ENCODE results near the gene SSBP3. TPM values are rescaled to one million over a fixed set of nuclear protein-coding genes. Genes with fewer than 3 reads are reported as not detected.

SSBP3 gene
- total and polyA plus RNA-seq, 4 donors: 7.7 to 24.7 (median 17.3) TPM

DNA sequence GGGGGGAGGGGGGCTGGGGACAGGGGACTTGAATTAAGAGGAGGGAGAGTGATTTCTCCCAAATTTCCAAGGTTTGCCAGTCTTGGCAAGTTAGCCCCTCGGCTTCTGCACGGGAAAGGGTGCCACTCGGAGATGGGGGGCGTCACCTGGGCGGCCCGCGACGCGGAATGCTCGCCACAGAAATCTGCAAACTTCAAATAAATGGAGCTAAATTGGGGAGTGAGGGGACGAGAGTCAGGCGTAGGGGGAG is 885 bp upstream of the SSBP3 start:
- Histone ChIP-seq H3K27ac (ENCODE audit: low read depth in 1 of 2, low read length in 2 of 2) (peak overlapping the region; percentile 89 to 96), H3K27me3 (ENCODE audit: control insufficient read depth in 4 of 4, insufficient read depth in 4 of 4, low read length in 3 of 4) (no peaks in the 10 kb centered on the region), H3K9ac (ENCODE audit: low read depth in 1 of 2, low read length in 2 of 2) (peak overlapping the region in 1 of 2 donors; percentile 71), H3K4me1 (ENCODE audit: control insufficient read depth in 4 of 4, insufficient read depth in 4 of 4, low read length in 3 of 4) (peaks cover 6 to 32% (median 29%) of the 10 kb centered on the region in 4 donors), H3K4me3 (ENCODE audit: low read depth in 1 of 3, low read length in 3 of 3) (peak overlapping the region; percentile 61 to 85 (median 84)), H3K36me3 (ENCODE audit: control insufficient read depth in 4 of 4, insufficient read depth in 3 of 4, low read depth in 1 of 4, low read length in 3 of 4) (peaks cover 0 to under 1% (median under 1%) of the 10 kb centered on the region in 4 donors), H3K9me3 (ENCODE audit: control insufficient read depth in 4 of 4, low read length in 3 of 4) (no peaks in the 10 kb centered on the region)
- no peak for TF ChIP-seq NR2F2 (IDR thresholded peaks at IDR 0.05)
- TF ChIP-seq RAD21 (IDR thresholded peaks at IDR 0.05): no peak
- TF ChIP-seq HNF4A (conservative IDR thresholded peaks at IDR 0.05): no peak
- no peak for TF ChIP-seq RXRA (IDR thresholded peaks at IDR 0.05)
- TF ChIP-seq, protein P1, sequence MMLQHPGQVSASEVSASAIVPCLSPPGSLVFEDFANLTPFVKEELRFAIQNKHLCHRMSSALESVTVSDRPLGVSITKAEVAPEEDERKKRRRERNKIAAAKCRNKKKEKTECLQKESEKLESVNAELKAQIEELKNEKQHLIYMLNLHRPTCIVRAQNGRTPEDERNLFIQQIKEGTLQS (IDR thresholded peaks at IDR 0.05): no peak
- TF ChIP-seq, protein P2, sequence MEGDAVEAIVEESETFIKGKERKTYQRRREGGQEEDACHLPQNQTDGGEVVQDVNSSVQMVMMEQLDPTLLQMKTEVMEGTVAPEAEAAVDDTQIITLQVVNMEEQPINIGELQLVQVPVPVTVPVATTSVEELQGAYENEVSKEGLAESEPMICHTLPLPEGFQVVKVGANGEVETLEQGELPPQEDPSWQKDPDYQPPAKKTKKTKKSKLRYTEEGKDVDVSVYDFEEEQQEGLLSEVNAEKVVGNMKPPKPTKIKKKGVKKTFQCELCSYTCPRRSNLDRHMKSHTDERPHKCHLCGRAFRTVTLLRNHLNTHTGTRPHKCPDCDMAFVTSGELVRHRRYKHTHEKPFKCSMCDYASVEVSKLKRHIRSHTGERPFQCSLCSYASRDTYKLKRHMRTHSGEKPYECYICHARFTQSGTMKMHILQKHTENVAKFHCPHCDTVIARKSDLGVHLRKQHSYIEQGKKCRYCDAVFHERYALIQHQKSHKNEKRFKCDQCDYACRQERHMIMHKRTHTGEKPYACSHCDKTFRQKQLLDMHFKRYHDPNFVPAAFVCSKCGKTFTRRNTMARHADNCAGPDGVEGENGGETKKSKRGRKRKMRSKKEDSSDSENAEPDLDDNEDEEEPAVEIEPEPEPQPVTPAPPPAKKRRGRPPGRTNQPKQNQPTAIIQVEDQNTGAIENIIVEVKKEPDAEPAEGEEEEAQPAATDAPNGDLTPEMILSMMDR (IDR thresholded peaks at IDR 0.05; ENCODE audit: low read depth, low read length, missing input control): no peak
- no peak for TF ChIP-seq JUND (IDR thresholded peaks at IDR 0.05)
- TF ChIP-seq FOXA2 (IDR thresholded peaks at IDR 0.05): no peak
- DNase-seq (ENCODE audit: low spot score): no peak
- under 1% methylated on average over 12 of the region's 12 CpGs for WGBS

DNA sequence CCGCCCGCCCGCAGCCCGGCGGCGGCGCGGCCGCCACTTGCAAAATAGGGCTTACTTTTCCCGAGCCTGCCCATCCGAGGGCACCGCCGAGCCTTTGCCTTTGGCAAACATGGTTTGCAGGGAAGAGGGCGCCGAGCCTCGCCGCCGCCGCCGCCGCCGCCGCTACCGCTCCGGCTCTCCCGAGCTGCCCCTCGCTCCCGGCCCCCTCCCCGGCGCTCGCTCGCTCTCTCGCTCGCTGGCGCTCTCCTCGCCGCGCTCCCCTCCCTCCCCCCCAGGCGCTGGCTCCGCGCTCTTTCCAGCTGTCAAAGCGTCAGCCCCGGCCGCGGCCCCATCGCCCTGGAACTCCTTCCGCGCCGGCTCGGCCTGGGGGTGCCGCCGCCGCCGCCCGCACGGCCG is 298 bp downstream of the SSBP3 start:
- under 1% methylated on average over 57 of the region's 57 CpGs for WGBS
- peaks cover 6 to 32% (median 29%) of the 10 kb centered on the region in 4 donors for H3K4me1 ChIP-seq (ENCODE audit: control insufficient read depth in 4 of 4, insufficient read depth in 4 of 4, low read length in 3 of 4)
- H3K27ac ChIP-seq (ENCODE audit: low read depth in 1 of 2, low read length in 2 of 2): no peak overlapping the region

More for the DNA sequence above, 298 bp downstream of the SSBP3 start:
- no peak for DNase-seq (ENCODE audit: low spot score)
- TF ChIP-seq, protein P2 (IDR thresholded peaks at IDR 0.05; ENCODE audit: low read depth, low read length, missing input control): no peak
- TF ChIP-seq, protein P1 (IDR thresholded peaks at IDR 0.05): no peak
- no peak for TF ChIP-seq GABPA (IDR thresholded peaks at IDR 0.05 in 1 of 2, conservative IDR thresholded peaks at IDR 0.05 in 1 of 2)
- TF ChIP-seq TAF1 (conservative IDR thresholded peaks at IDR 0.05): no peak
- TF ChIP-seq SP1 (IDR thresholded peaks at IDR 0.05): no peak
- no peak for TF ChIP-seq RAD21 (IDR thresholded peaks at IDR 0.05)
- TF ChIP-seq RXRA (IDR thresholded peaks at IDR 0.05): no peak
- TF ChIP-seq HNF4A (conservative IDR thresholded peaks at IDR 0.05): no peak
- no peak for TF ChIP-seq EGR1 (IDR thresholded peaks at IDR 0.05; ENCODE audit: low read depth in 2 of 2)
- TF ChIP-seq, protein P3, sequence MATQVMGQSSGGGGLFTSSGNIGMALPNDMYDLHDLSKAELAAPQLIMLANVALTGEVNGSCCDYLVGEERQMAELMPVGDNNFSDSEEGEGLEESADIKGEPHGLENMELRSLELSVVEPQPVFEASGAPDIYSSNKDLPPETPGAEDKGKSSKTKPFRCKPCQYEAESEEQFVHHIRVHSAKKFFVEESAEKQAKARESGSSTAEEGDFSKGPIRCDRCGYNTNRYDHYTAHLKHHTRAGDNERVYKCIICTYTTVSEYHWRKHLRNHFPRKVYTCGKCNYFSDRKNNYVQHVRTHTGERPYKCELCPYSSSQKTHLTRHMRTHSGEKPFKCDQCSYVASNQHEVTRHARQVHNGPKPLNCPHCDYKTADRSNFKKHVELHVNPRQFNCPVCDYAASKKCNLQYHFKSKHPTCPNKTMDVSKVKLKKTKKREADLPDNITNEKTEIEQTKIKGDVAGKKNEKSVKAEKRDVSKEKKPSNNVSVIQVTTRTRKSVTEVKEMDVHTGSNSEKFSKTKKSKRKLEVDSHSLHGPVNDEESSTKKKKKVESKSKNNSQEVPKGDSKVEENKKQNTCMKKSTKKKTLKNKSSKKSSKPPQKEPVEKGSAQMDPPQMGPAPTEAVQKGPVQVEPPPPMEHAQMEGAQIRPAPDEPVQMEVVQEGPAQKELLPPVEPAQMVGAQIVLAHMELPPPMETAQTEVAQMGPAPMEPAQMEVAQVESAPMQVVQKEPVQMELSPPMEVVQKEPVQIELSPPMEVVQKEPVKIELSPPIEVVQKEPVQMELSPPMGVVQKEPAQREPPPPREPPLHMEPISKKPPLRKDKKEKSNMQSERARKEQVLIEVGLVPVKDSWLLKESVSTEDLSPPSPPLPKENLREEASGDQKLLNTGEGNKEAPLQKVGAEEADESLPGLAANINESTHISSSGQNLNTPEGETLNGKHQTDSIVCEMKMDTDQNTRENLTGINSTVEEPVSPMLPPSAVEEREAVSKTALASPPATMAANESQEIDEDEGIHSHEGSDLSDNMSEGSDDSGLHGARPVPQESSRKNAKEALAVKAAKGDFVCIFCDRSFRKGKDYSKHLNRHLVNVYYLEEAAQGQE (IDR thresholded peaks at IDR 0.05): no peak
- no peak for TF ChIP-seq FOXA1 (IDR thresholded peaks at IDR 0.05)
- TF ChIP-seq HNF4G (IDR thresholded peaks at IDR 0.05): no peak
- TF ChIP-seq, protein P4, sequence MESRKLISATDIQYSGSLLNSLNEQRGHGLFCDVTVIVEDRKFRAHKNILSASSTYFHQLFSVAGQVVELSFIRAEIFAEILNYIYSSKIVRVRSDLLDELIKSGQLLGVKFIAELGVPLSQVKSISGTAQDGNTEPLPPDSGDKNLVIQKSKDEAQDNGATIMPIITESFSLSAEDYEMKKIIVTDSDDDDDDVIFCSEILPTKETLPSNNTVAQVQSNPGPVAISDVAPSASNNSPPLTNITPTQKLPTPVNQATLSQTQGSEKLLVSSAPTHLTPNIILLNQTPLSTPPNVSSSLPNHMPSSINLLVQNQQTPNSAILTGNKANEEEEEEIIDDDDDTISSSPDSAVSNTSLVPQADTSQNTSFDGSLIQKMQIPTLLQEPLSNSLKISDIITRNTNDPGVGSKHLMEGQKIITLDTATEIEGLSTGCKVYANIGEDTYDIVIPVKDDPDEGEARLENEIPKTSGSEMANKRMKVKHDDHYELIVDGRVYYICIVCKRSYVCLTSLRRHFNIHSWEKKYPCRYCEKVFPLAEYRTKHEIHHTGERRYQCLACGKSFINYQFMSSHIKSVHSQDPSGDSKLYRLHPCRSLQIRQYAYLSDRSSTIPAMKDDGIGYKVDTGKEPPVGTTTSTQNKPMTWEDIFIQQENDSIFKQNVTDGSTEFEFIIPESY (IDR thresholded peaks at IDR 0.05): no peak
- TF ChIP-seq JUND (IDR thresholded peaks at IDR 0.05): no peak
- no peak for TF ChIP-seq FOXA2 (IDR thresholded peaks at IDR 0.05)
- no peak for TF ChIP-seq NR2F2 (IDR thresholded peaks at IDR 0.05)
- TF ChIP-seq, protein P5, sequence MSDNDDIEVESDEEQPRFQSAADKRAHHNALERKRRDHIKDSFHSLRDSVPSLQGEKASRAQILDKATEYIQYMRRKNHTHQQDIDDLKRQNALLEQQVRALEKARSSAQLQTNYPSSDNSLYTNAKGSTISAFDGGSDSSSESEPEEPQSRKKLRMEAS (IDR thresholded peaks at IDR 0.05): no peak
- no peak for TF ChIP-seq YY1 (IDR thresholded peaks at IDR 0.05)
- H3K27me3 ChIP-seq (ENCODE audit: control insufficient read depth in 4 of 4, insufficient read depth in 4 of 4, low read length in 3 of 4): no peaks in the 10 kb centered on the region
- H3K9ac ChIP-seq (ENCODE audit: low read depth in 1 of 2, low read length in 2 of 2): no peak overlapping the region
- H3K36me3 ChIP-seq (ENCODE audit: control insufficient read depth in 4 of 4, insufficient read depth in 3 of 4, low read depth in 1 of 4, low read length in 3 of 4): peaks cover 0 to 12% (median 10%) of the 10 kb centered on the region in 4 donors
- peak overlapping the region in 1 of 3 donors; percentile 84 for H3K4me3 ChIP-seq (ENCODE audit: low read depth in 1 of 3, low read length in 3 of 3)
- no peaks in the 10 kb centered on the region for H3K9me3 ChIP-seq (ENCODE audit: control insufficient read depth in 4 of 4, low read length in 3 of 4)

Data from liver (tissue), 9 donors.